Stimulated activated CD8-positive, alpha-beta memory T cell treated with anti-CD3 and anti-CD28 coated beads, Interleukin-2, amount 100 ng/mL, for 48 hours (primary cell): Measurements from ENCODE around the gene CLC.
A peak's percentile ranks its signal among the peaks of the same experiment; 100 is the strongest.
"Not testable (repeated sequence)": the region's sequence is repeated elsewhere in the genome, so short reads cannot be mapped to it uniquely, and the experiment has no call there.

Experiments
- DNase-seq, 2 donors: peaks; one replicate each; pipeline ENCODE4 v3.0.0-alpha.2; 2020; ENCODE audit warnings: low read depth in 2 of 2

Gene CLC

DNA sequence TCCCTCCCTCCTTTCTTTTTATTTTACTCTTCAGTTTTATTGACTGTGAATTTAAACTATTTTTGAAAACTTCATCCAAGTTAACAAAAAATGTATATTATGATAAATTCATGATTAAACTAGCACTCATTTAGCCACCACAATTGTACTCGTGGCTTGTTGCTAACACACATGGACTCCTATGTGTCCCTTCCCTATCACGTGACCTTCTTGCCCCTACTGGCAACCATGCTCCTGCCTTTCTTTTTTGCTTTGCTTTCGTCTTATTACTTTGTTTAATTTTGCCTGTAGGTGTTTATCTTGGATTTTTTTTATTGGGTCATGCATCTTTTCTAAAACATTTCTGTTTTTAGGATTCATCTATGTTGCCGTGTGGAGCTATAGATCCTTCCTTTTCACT is 8.2 kb downstream of the CLC start:
- no peak for DNase-seq

DNA sequence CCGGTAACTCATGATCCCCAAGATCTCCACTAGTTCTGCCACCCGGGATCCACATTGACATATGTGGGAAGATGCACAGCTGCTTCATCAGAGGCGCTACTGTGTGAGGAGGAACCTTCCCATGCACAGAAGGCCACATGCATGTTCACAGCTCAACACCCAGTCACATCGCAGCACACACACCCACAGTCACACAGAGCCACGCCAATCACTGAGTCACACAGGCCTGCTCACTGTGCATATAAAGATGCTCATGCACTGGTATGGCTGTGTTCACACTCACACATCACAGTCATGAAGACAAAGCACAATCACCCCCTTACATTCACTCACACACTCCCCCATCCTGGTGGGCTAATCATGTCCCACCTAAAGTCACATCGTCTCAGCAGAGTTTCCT is 9.8 kb downstream of the CLC start:
- DNase-seq = no peak

DNA sequence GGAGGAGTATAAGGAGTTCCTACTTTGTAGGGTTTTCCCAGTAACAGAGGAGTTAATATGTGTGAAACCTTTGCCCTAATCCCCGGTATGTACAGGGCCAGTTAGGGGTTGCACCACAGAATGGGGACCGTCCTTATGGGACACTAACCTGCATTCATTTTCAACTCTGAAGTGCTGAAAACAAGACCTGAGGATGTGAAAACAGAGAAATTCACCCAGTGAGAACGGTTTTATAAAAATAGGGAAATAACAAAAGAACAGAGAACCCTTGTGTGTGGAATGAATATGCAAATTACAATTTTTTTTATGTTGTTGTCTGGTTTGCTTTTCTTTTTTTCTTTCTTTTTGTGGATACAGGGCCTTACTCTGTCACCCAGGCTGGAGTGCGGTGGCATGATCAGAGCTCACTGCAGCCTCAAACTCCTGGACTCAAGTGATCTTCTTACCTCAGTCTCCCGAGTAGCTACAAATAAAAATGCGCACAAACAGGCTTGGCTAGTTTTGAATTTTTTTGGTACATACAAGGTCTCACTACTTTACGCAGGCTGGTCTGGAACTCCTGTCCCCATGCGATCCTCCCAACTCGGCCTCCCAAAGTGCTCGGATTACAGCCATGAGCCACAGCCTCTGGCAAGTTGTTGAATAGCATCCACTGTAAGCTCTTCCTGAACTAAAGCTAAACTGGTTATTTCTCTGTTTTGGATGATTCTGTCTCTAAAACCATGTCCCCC is 10.6 kb downstream of the CLC start:
- no peak for DNase-seq

DNA sequence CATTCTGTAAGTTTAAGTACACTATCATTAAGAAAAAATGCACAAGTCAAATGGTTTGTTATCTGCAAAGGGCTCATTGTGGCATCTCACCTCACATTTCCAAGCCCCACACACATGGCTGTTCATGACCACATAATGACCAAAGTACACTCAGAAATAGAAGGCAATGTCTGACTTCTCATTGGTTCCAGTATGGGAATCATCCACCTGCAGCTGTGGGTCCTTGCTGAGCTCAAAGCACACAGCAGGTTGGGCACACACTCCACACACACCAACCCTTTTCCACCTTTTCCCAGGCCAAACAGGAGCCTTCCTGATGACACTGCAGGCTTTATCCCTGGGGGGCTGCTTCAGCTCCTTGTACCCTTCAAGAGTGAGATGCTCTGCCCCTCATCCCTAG is 11.8 kb downstream of the CLC start:
- DNase-seq = no peak

DNA sequence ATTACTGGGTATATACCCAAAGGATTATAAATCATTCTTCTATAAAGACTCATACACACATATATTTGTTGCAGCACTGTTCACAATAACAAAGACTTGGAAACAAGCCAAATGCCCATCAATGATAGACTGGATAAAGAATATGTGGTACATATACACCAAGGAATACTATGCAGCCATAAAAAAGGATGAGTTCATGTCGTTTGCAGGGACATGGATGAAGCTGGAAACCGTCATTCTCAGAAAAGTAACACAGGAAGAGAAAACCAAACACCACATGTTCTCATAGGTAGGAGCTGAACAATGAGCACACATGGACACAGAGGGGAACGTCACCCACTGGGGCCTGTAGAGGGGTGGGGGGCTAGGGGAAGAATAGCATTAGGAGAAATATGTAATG is 17.7 kb downstream of the CLC start:
- DNase-seq = not testable (repeated sequence)

DNA sequence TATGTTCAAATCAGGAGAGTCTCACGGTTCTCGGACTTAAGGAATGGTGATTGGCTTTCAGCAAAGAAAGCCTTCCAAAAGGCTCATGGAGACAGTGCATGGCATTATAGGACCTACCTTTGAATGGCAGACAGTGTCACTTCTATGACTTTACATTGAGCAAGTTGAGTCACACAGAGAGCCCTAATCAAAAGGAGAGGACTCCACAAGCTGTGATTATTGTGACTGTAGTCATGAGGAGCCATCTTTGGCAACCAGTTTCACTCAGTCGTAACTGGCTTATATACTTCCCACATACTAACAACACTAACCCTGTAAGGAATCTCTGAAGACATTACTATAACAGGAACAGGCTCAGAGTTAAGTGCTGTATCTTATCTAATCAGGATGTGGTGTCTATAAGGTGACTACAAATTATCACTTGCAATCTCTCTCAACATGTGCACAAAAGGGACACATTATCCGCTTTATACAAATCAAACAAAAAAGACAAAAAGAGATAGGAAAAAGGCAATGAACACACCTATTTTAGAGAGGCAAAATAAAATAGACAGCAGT is 27.4 kb downstream of the CLC start:
- no peak for DNase-seq

DNA sequence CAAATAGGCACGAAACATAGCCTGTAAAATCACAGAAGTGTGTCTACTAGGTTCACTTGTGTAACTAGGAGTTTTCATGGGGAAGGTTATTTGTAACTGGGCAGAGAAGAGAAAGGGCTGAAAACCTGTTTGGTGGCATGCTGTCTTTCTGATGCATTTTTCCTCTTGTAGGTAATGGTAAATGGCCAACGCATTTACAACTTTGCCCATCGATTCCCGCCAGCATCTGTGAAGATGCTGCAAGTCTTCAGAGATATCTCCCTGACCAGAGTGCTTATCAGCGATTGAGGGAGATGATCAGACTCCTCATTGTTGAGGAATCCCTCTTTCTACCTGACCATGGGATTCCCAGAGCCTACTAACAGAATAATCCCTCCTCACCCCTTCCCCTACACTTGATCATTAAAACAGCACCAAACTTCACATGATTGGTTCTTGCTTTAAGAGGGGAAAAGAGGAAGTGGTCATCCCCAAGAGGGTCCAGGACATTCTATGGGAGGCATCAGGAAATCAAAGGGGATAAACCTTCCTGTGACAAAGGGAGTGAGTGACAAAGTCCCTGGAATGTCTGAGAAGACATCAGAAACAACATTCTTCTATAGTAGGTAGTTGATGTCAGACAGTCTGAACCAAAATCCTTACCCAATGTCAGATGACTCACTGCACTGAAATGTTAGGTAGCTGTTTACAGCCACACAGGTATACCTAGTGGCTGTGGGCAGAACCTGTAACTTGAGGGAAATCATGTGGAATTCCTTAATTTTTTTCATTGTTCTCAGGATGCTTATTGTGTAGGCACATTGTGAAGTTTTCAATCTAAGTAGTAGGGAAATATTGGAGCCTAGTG is 28.6 kb downstream of the CLC start:
- no peak for DNase-seq

DNA sequence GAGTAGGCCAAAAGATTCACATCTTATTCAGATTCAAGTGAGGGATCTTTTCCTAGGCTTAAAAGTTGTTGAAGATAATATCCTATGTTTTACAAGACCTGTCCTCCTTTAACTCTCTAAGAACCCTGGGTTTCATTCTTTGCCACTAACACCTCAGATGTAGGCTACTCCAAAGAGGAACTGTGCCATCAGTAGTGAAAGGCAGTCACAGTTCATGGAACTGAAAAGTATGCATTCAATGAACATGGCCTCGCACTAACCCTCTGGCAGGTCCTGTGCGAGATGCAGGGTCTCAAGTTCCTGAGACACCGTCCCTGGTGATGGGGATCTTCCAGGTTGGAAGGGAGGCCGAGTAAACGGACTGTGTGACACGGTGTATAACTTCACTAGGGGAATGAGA is 29.2 kb downstream of the CLC start:
- no peak for DNase-seq

DNA sequence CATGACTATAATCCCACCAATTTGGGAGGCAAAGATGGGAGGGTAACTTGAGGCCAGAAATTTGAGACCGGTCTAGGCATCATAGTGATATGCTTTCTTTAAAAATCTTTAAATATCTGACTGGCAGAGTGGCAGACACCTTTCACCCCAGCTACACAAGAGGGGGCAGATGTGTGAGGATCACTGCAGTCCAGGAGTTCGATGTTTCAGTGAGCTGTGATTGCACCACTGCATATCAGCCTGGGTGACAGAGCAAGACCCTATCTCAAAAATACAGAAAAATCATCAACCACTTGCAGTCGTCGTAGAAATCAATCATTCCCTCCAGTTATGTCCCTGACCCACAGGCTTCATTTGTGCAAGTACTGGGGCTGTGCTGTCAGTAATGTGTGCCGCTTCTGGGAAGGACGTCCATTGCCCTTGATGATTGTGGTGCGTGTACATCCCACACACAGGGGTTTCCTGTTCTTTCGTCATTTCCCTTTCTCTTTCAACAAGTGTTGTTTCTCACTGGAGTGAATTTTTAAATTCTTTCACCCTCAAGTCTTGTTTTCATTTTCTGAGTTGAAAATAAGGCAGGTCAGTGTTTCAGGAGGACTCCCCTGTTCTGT is 32.1 kb downstream of the CLC start:
- DNase-seq = peak in 1 of 2 donors; percentile 1

DNA sequence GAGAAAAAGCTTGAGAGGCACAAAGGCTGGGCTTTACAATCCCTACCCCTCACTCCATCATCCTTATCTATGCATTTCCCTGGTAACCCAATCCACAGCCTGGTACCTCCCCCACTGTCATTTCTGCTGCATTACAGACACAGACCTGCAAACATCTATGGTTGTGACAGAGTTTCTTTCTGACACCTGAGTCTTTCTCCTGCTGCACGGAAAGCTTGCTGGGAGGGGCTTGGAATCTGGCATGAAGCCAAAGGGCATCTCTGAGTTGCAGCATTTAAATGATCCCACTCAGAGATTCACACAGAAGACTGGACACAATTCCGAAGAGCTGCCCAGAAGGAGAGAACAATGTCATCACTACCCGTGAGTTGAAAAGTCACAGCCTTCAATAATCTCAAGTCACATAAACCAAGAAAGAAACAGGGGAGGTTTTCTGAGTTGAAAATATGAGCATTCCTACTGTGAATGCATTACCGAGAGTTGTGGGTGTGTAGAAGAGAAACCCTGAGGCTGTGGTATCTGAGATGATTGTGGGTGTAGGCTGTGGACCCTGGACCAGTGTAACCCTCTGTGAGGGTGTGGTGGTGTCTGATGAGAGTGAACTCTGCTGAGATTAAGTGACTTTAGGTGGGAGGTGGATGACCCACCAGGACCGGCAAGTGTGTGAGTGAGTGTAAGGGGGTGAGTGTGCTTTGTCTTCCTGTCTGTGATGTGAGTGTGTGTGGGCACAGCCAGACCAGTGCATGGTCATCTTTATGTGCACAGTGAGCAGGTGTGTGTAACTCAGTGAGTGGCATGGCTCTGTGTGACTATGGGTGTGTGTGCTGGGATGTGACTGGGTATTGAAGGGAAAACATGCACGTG is 33.4 kb downstream of the CLC start, which contains the start of gene LGALS14:
TSS of gene LGALS14 (plus strand) at position 301 of the 864 bp plus-strand sequence. CDS start at position 349, 48 bp downstream.
- DNase-seq = no peak

DNA sequence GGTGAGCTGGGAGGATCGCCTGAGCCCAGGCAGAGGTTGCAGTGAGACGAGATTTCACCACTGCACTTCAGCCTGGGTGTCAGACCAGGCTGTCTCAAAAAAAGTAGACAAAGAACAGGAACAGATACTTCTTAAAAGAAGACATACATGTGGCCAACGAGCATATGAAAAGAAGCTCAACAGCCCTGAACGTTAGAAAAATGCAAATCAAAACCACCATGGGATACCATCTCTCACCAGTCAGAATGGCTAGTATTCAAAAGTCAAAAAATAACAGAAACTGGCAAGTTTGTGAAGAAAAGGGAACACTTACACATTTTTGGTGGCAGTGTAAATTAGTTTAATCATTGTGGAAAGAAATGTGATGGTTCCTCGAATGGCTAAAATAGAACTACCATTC is 36.5 kb downstream of the CLC start:
- DNase-seq = no peak

DNA sequence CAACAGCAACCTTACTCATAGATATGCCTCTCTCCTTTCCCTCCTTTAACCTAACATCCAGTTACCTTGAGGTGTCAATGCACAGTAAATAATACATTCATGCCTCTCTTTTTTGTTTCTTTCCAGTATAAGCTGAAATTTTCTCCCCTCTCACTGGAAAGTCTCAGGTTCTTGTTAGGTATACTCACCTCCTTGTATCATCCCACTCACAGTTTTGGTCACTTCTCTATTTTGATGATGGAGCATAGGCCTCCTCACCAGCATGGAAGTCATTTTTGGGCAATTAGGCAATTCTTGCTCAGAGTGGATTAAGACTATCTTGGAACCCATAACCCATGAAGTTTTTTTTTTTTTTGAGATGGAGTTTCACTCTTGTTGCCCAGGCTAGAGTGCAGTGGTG is 39.3 kb downstream of the CLC start:
- no peak for DNase-seq

DNA sequence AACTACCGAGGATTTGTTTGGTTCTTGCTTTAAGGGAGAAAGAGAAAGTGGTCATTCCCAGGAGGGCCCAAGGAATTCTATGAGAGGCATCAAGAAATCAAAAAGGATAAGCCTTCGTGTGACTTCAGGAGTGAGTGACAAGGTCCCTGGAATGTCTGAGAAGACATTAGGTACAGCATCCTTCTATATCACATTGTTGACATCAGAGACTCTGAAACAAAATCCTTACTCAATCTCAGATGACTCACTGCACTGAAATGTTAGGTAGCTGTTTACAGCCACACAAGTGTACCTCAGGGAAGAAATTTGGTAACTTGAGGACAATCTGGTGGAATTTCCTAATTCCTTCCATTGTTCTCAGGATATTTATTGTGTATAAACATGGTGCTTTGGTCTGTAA is 41.4 kb downstream of the CLC start:
- DNase-seq = no peak

DNA sequence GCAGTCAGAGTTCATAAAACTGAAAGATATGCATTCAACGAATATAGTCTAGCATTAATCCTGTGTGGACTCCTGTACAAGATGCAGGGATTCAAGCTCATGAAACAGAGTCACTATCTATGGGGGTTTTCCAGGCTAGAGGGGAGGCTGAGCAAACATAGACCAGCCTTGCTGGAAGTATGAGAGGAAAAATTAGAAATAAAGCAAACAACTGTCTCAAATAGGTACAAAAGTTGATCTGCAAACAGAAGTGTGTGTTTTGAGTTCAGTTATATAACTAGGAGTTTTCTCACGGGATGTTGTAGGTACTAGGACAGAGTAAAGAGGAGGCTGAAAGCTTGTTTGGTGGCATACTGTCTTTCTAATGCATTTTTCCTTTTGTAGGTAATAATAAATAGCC is 42.1 kb downstream of the CLC start:
- DNase-seq = no peak

DNA sequence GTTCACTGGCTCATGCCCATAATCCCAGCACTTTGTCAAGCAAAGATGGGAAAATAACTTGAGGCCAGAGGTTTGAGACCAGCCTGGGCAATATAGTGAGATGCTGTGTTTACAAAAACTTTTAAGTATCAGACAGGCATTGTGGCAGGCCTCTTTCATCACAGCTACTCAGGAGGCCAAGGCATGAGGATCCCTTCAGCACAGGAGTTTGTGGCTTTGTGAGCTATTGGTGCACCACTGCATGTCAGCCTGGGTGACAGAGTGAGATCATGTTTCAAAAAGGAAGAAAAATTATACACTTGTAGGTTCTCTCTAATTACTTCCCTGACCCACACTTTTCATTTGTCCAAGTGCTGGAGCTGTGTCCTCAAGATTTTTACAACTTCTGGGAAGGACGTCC is 45.0 kb downstream of the CLC start:
- DNase-seq = no peak

DNA sequence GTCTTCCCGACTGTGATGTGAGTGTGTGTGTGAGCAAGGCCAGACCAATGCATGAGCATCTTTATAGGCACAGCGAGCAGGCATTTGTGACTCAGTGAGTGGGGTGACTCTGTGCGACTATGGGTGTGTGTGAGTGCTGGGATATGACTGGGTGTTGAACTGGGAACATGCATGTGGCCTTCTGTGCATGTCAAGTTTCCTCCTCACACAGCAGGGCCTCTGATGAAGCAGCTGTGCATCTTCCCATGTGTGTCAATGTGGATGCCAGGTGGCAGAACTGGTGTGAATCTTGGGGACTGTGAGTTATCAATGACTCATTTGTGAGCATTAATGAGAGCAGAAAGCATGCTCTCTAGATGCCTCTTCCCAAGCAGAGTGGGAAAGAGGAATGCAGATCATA is 45.7 kb downstream of the CLC start:
- no peak for DNase-seq

DNA sequence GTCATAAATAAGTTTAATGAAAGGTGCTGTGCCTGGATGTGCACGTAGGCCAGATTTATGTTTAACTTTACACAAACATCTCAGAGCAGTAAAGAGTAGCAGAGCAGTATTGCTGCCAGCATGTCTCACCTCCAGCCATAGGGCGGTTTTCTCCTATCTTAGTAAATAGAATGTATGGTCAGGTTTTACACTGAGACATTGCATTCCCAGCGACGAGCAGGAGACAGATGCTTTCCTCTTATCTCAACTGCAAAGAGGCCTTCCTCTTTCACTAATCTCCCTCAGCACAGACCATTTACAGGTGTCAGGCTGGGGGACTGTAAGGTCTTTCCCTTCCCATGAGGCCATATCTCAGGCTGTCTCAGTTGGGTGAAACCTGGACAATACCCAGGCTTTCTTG is 49.2 kb downstream of the CLC start:
- DNase-seq = not testable (repeated sequence)

DNA sequence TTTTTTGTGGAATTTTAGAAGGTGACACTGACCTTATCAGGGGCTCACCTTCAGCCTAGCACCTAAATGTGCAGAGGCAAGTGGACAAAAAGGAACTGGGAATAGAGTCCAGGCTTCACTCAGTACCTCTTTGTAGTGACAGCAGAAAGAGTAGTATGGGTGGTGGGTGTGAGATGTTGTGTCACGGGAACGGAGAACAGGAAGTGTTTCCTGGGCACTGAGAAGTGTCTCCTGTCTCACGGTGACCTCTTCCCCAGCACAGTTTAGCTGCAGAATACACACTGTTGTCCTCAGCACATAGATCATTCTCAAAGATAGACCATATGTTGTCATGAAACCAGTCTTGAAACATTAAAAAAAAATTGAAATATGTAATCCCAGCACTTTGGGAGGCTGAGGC is 51.1 kb downstream of the CLC start:
- DNase-seq = no peak

DNA sequence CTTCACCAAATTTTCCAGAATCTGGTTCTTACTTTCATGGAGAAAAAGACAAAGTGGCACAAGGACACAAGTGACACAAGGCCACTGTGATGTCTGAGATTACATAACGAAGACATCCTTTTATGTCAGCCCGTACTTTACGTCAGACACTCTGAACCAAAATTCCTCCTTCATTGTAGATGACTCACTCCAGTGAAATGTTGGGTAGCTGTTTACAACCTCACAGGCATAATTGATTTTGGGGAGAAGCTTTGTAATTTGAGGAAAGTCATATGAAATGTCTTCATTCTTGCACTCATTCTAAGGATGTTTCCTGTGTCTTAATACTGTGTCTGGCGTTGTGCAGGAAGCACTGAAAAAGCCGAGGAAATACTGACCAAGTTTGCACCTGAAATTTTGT is 53.6 kb downstream of the CLC start:
- no peak for DNase-seq

DNA sequence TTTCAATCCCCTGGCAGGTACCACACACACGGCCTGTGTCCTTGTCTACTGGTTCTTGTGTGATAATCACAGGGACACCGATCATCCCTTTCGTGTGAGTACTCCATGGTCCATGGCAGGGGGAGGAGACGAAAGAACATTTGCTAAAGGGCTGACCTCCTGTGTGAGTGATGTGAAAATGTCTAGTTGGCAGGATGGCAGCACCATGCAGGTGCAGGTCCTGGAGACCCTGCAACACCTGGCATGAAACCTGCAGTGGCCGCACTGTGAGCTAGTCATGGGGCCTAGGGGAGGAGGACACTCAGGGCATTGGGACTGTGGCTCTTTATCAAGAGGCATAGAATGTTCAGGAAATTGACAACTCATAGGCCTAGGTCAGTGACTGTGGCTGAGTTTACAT is 56.4 kb downstream of the CLC start:
- no peak for DNase-seq
